Right lobe of liver (tissue), 6 donors: Measurements from ENCODE around the gene PDK3. TPM values are rescaled to one million over a fixed set of nuclear protein-coding genes. Genes with fewer than 3 reads are reported as not detected.

Experiments used
- ATAC-seq, 4 donors: fragments of 200-7000 bp; cut with Tn5 transposase; one replicate each; pipeline ENCODE4 v1.9.1; 2020; ENCODE audit warnings: mild to moderate bottlenecking in 4 of 4, moderate library complexity in 4 of 4
- DNase-seq, 3 donors: peaks; one replicate each; pipeline ENCODE4 v3.0.0-alpha.2; 2020
- H3K27ac ChIP-seq, 3 donors: fragments of 200-600 bp; one replicate each; pipeline ENCODE4 v1.8.0; 2022
- H3K27me3 ChIP-seq, 2 donors: fragments of 200-600 bp; one replicate each; pipeline ENCODE4 v1.8.0; 2022
- H3K36me3 ChIP-seq, 4 donors: fragments of 200-600 bp; sonication (generic) in 1 of 4; one replicate each; pipeline versions ENCODE4 v1.5.1 to v1.8.0; 2017 to 2022; ENCODE audit warnings: control low read depth in 1 of 4
- H3K4me1 ChIP-seq, 4 donors: fragments of 200-600 bp; sonication (generic) in 1 of 4; one replicate each; pipeline versions ENCODE4 v1.5.1 to v1.8.0; 2017 to 2022; ENCODE audit warnings: control low read depth in 1 of 4
- H3K4me3 ChIP-seq, 3 donors: fragments of 200-600 bp; one replicate each; pipeline ENCODE4 v1.8.0; 2022
- H3K9me3 ChIP-seq, 4 donors: fragments of 200-600 bp; sonication (generic) in 1 of 4; one replicate each; pipeline versions ENCODE4 v1.5.1 to v1.8.0; 2017 to 2022; ENCODE audit warnings: control low read depth in 1 of 4
- CTCF ChIP-seq, 4 donors: fragments of 200-600 bp in 3 of 4; fragments of 450-650 bp in 1 of 4; IDR thresholded peaks; one replicate each; pipeline versions ENCODE4 v1.5.1 to v1.8.0; 2016 to 2022; ENCODE audit warnings: antibody characterized with exemption in 4 of 4, mild to moderate bottlenecking in 2 of 4
- POLR2A ChIP-seq: fragments of 450-650 bp; IDR thresholded peaks from one replicate; pipeline ENCODE4 v1.6.1; 2017; ENCODE audit warnings: antibody characterized with exemption, mild to moderate bottlenecking
- WGBS: methylation state at CpG from one replicate; pipeline ENCODE4 v1.1.6; 2018; ENCODE audit warnings: low coverage, low lambda C conversion rate; ENCODE audit not compliant: insufficient coverage; ENCODE audit errors: missing lambda C conversion rate; 5-methylcytosine and 5-hydroxymethylcytosine counted together
- intact Hi-C, 2 donors: fragments of 100-400 bp; cut with DNase I; formaldehyde crosslinking; loops; one replicate each; pipeline versions ENCODE4 v1.11.2 to v1.14.1; 2022
- total RNA-seq, 6 experiments: library from RNA; depleted of rRNA in 2 of 6; stranded (reverse); fragments of >200 nt in 2 of 6; fragmentation: NEBNext Ultra II Directional in 3 of 6; extraction: Animal tissue kit (Norgen Biotek cat#: 25700) in 3 of 6; gene quantifications; one replicate each; pipeline versions ENCODE4 v1.1.0 to v1.2.4, GENCODE V29; 2016 to 2023
- donor health status: DM: no; HTN: yes; CAD: no.
- donor health status: DM: no; HTN: no; CAD: no.
- donor health status: DM: no; HTN: no; CAD: no.
- donor health status: DM: no; HTN: yes; CAD: no.
- donor health status: DM: no; HTN: yes; CAD: no.

Gene PDK3
- total RNA-seq, 6 experiments from 2014 or later: 8.6 to 17.5 (median 11.3) TPM

DNA sequence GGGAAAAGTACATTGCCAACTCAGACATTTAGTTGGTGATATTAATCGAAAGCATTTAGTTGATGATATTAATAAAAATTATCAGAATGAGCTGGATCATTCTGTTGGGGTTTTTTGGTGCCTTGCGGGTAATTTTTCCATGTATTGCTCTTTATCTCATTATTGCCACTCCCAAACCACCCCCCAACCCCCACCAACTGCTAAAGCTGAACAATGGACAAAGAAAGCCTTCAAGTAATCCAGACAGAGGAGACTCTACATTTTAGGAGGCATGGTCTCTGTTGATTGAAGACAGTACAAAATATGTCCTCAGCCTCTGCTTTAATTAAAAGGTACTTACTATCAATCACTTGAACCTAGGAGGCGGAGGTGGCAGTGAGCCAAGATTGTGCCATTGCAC, 22.5 kb downstream of the PDK3 start:
- no peak overlapping the region for H3K4me3 ChIP-seq
- no peak overlapping the region for H3K27ac ChIP-seq
- ATAC-seq (no peak), DNase-seq (no peak)
- TF ChIP-seq CTCF (IDR thresholded peaks at IDR 0.05): no peak
- TF ChIP-seq POLR2A: no peak
- intact Hi-C loops: no loop called here
- no peaks in the 10 kb centered on the region for H3K9me3 ChIP-seq
- WGBS: 58% methylated on average over 3 of the region's 3 CpGs
- H3K36me3 ChIP-seq: no peaks in the 10 kb centered on the region
- H3K4me1 ChIP-seq: no peaks in the 10 kb centered on the region
- H3K27me3 ChIP-seq: no peaks in the 10 kb centered on the region

DNA sequence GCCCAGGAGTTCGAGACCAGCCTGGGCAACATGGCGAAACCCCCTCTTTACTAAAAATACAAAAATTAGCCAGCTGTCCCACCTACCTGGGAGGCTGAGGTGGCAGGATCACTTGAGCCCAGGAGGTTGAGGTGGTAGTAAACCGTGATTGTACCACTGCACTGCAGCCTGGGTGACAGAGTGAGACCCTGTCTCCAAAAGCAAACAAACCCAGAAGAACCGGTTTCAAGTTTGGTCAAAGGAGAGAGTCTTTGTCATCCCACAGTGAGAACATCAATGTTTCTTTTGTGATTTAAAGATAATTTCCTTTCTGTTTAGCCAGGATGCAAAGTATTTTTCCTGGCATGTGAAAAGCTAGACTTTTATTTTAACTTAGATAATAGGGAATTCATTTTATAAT, 26.7 kb downstream of the PDK3 start:
- no peaks in the 10 kb centered on the region for H3K27me3 ChIP-seq
- WGBS: 71% methylated on average over 4 of the region's 4 CpGs
- no peak overlapping the region for H3K4me3 ChIP-seq
- no peaks in the 10 kb centered on the region for H3K4me1 ChIP-seq
- DNase-seq (no peak), ATAC-seq (no peak)
- no peak for TF ChIP-seq CTCF (IDR thresholded peaks at IDR 0.05)
- TF ChIP-seq POLR2A: no peak
- H3K36me3 ChIP-seq: no peaks in the 10 kb centered on the region
- H3K27ac ChIP-seq: no peak overlapping the region
- intact Hi-C loops: no loop called here
- no peaks in the 10 kb centered on the region for H3K9me3 ChIP-seq

DNA sequence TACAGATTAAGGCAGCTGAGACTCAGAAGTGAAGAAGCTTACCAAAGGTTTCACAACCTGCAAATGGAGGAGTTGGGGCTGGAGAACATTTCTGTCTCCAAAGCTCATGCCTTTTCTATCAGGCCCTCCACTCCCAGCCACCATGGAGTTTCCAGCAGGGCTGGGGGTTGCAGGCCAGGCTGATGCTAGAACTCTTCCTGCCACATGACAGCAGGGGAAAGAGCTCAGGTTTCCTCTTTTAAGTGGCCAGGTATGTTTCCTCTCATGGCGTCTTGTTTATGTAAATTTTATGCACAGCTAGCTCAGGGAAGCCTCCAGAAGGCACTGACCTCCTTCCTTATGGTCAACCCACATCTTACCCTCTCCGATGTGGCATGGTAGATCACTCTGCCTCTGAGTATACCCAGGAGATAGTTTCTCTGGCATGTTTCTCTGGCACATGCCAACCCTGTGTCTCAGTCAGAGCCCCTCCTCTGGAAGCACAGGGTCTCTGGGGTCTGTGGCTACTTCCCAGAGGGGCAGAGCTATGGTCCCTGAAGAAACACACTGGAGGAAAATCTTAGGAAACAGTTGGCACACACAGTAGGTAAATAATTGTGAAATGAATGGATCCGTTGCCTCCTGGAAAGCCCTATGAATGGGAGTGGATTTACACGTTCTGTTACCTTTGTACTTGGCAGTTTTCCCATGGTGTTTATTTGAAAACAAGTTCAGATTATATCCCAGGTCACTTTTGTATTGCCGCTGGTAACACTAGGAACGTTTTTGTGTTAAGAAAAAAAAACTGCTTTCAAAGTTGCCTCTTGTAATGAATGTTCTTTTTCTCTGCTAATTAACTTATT, 28.9 kb downstream of the PDK3 start:
- WGBS: 22% methylated on average over 6 of the region's 6 CpGs
- Histone ChIP-seq H3K36me3 (no peaks in the 10 kb centered on the region), H3K27me3 (no peaks in the 10 kb centered on the region), H3K9me3 (no peaks in the 10 kb centered on the region), H3K4me3 (no peak overlapping the region), H3K4me1 (peaks cover 0 to 5% (median 0%) of the 10 kb centered on the region in 4 donors), H3K27ac (peak overlapping the region; percentile 47 to 76 (median 66))
- ATAC-seq: peak; percentile 51 to 79 (median 62)
- DNase-seq: peak in 1 of 3 donors; percentile 41
- intact Hi-C loops: no loop called here
- no peak for TF ChIP-seq CTCF (IDR thresholded peaks at IDR 0.05)
- no peak for TF ChIP-seq POLR2A

- Histone ChIP-seq H3K4me1 (peaks cover 0 to 5% (median 0%) of the 10 kb centered on the region in 4 donors), H3K27ac (peak overlapping the region; percentile 66 to 76 (median 70)), H3K9me3 (no peaks in the 10 kb centered on the region), H3K4me3 (no peak overlapping the region), H3K36me3 (no peaks in the 10 kb centered on the region), H3K27me3 (no peaks in the 10 kb centered on the region)
- intact Hi-C loops: no loop called here
- WGBS: 27% methylated on average over 8 of the region's 8 CpGs
- TF ChIP-seq POLR2A (peak; percentile 76), CTCF (IDR thresholded peaks at IDR 0.05) (no peak)
- peak in 1 of 3 donors; percentile 69 for DNase-seq
- peak; percentile 81 to 90 (median 84) for ATAC-seq
These were observed 29.6 kb downstream of the PDK3 start for GRCh38 chrX:24494647-24495075.
